GM19025 (cell line): ENCODE measurements around the gene DYRK1A.
"Not testable (repeated sequence)": the region's sequence is repeated elsewhere in the genome, so short reads cannot be mapped to it uniquely, and the experiment has no call there.

Experiments used
- ATAC-seq: cut with Tn5 transposase; IDR thresholded peaks from one replicate; pipeline ENCODE4 v1.9.1; 2021; ENCODE audit warnings: mild to moderate bottlenecking, low read depth, moderate library complexity; ENCODE audit not compliant: unreplicated experiment

DYRK1A gene

GRCh38 chr21:37542512-37542911 lies 175.9 kb downstream of the DYRK1A start:
- no peak for ATAC-seq

GRCh38 chr21:37546299-37546908 lies 179.8 kb downstream of the DYRK1A start:
- no peak for ATAC-seq

- no peak for ATAC-seq
Observed at GRCh38 chr21:37546949-37547614, 180.5 kb downstream of the DYRK1A start.

GRCh38 chr21:37547615-37548200 lies 181.1 kb downstream of the DYRK1A start:
- no peak for ATAC-seq

- no peak for ATAC-seq
Observed at GRCh38 chr21:37548521-37548981, 182.0 kb downstream of the DYRK1A start.

GRCh38 chr21:37549730-37550129 lies 183.2 kb downstream of the DYRK1A start:
- not testable (repeated sequence) for ATAC-seq

- ATAC-seq: no peak
Observed at GRCh38 chr21:37550157-37550556, 183.6 kb downstream of the DYRK1A start.

- ATAC-seq: no peak
Observed at GRCh38 chr21:37550618-37551330, 184.2 kb downstream of the DYRK1A start.

- ATAC-seq: no peak
Observed at GRCh38 chr21:37551331-37551992, 184.9 kb downstream of the DYRK1A start.

- ATAC-seq: no peak
Observed at GRCh38 chr21:37551993-37552355, 185.4 kb downstream of the DYRK1A start.

- no peak for ATAC-seq
Observed at GRCh38 chr21:37552496-37553029, 186.0 kb downstream of the DYRK1A start.

- ATAC-seq: no peak
Observed at GRCh38 chr21:37553078-37553481, 186.5 kb downstream of the DYRK1A start.

GRCh38 chr21:37554661-37555379 lies 188.2 kb downstream of the DYRK1A start:
- ATAC-seq: no peak

- ATAC-seq: no peak
Observed at GRCh38 chr21:37555672-37556261, 189.2 kb downstream of the DYRK1A start.

- ATAC-seq: peak; percentile 96
Observed at GRCh38 chr21:37557261-37557950, 190.8 kb downstream of the DYRK1A start.

- no peak for ATAC-seq
Observed at GRCh38 chr21:37558676-37559211, 192.2 kb downstream of the DYRK1A start.

- ATAC-seq: no peak
Observed at GRCh38 chr21:37560385-37560784, 193.8 kb downstream of the DYRK1A start.

- no peak for ATAC-seq
Observed at GRCh38 chr21:37561506-37561905, 194.9 kb downstream of the DYRK1A start.
